Mesothelial cell of epicardium (in vitro differentiated cells): Measurements from ENCODE around the gene EMC10. TPM values are rescaled to one million over a fixed set of nuclear protein-coding genes. Genes with fewer than 3 reads are reported as not detected.
A peak's percentile ranks its signal among the peaks of the same experiment; 100 is the strongest.

ENCODE experiments used
- DNase-seq, 2 experiments: peaks; one replicate each; pipeline ENCODE4 v3.0.0; 2021; ENCODE audit warnings: low spot score in 2 of 2; ENCODE audit not compliant: unreplicated experiment in 2 of 2
- H3K27ac Mint-ChIP-seq: 2 replicates; pipeline ENCODE4 v1.8.0; 2021; ENCODE audit warnings: mixed read lengths
- H3K27me3 Mint-ChIP-seq: 2 replicates; pipeline ENCODE4 v1.8.0; 2021; ENCODE audit warnings: low read depth, mixed read lengths
- H3K36me3 Mint-ChIP-seq: 2 replicates; pipeline ENCODE4 v1.8.0; 2021; ENCODE audit warnings: mixed read lengths
- H3K4me1 Mint-ChIP-seq: 2 replicates; pipeline ENCODE4 v1.8.0; 2021; ENCODE audit warnings: mixed read lengths
- H3K4me3 Mint-ChIP-seq: 2 replicates; pipeline ENCODE4 v1.8.0; 2021; ENCODE audit warnings: mild to moderate bottlenecking, moderate library complexity, mixed read lengths
- H3K9me3 Mint-ChIP-seq: 2 replicates; pipeline ENCODE4 v1.8.0; 2021; ENCODE audit warnings: mixed read lengths
- total RNA-seq: library from RNA; stranded (reverse); gene quantifications from 3 replicates; pipeline ENCODE4 v1.2.1, GENCODE V29; 2021
- TF ChIP-seq, protein P1 (sequence below): fragments of 200-600 bp; sonication (generic); IDR thresholded peaks from one replicate; pipeline ENCODE4 v1.5.0; 2021; ENCODE audit warnings: antibody characterized with exemption; ENCODE audit not compliant: unreplicated experiment

The EMC10 gene
- total RNA-seq, 1 donor from 2014 or later, result 176 TPM

DNA sequence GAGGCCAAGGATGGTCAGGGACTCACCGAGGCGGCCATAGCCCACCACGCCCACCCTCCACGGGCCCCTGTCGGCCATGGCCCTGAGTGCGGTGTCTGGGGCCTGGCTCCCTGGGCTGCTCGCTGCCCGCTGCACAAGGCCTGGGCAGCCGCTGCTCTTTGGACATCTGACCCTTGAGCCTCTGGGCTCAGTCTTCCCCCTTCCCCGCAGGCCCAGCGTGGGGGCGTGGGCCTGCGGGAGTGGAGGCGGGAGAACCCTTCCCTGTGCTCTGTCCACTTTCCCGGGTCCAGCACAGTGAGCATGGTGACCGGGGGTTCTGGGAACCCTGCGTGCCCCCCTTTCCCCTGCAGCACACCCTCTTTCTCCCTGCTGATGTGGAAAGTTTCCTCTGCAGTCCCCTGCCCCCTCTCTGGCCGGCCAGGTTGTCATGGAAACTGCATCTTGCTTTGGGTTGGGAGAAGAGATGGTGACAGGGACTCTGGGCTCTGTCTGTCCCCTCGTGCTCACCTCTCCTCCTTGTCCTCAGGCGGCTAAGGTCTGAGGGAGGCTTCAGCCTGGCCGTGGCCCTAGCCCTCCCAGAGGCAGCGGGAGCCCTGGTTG lies 37.5 kb downstream of the EMC10 start, which contains the start of gene ASPDH:
TSS of gene ASPDH (minus strand) at position 168 of the 600 bp plus-strand sequence. CDS start at position 78, 90 bp downstream.
- Mint-ChIP-seq H3K27ac (no peak within 1 kb of the TSS), H3K4me3 (peak within 1 kb of the TSS; percentile 46), H3K27me3 (no peaks in the 10 kb centered on the region), H3K9me3 (no peaks in the 10 kb centered on the region), H3K4me1 (peaks cover 10% of the 10 kb centered on the region), H3K36me3 (no peaks in the 10 kb centered on the region)
- DNase-seq, result no peak
- TF ChIP-seq, protein P1, sequence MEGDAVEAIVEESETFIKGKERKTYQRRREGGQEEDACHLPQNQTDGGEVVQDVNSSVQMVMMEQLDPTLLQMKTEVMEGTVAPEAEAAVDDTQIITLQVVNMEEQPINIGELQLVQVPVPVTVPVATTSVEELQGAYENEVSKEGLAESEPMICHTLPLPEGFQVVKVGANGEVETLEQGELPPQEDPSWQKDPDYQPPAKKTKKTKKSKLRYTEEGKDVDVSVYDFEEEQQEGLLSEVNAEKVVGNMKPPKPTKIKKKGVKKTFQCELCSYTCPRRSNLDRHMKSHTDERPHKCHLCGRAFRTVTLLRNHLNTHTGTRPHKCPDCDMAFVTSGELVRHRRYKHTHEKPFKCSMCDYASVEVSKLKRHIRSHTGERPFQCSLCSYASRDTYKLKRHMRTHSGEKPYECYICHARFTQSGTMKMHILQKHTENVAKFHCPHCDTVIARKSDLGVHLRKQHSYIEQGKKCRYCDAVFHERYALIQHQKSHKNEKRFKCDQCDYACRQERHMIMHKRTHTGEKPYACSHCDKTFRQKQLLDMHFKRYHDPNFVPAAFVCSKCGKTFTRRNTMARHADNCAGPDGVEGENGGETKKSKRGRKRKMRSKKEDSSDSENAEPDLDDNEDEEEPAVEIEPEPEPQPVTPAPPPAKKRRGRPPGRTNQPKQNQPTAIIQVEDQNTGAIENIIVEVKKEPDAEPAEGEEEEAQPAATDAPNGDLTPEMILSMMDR, result no peak

DNA sequence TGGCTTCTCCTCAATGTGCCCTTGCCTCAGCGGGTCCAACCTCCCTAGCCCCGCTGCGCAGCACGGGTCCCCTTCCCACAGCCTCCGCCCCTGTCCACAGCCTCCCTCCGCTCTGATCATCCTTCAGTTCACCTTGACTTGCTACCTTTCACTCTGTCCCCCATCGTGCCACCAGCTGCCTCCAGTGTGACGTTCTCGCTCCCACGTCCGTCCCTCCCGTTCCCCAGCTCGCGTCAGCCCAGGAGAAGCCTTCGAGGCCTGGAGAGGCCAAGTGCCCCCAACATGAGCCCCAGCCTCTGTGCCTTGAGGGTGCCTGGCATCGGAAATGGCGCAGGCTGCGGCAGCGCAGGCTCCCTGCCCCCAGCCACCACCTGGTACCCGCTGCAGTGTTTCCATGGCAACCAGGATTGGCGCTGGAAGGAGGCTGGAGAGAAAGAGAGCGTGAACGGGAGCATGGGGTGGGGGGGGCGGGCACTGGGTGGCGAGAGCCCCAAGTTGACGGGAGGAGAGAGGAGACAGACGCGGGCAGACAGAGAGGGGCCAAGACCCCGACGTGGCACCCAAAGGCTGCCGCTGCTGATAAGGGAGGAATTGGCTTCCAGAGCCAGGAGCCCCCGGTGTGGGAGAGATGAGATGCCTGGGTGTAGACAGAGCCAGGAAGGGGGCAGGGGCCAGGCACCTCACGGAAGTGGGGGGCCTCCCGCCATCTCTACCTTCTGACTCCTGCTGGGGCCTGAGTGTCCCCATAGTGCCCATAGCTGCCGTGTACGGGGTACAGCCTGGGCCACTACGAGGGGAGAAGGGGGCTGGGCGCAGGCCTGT lies 38.2 kb downstream of the EMC10 start:
- Mint-ChIP-seq H3K27me3 (no peaks in the 10 kb centered on the region), H3K36me3 (no peaks in the 10 kb centered on the region), H3K9me3 (no peaks in the 10 kb centered on the region), H3K4me3 (no peak overlapping the region), H3K4me1 (peaks cover 10% of the 10 kb centered on the region), H3K27ac (no peak overlapping the region)
- no peak for DNase-seq
- TF ChIP-seq, protein P1, result no peak

DNA sequence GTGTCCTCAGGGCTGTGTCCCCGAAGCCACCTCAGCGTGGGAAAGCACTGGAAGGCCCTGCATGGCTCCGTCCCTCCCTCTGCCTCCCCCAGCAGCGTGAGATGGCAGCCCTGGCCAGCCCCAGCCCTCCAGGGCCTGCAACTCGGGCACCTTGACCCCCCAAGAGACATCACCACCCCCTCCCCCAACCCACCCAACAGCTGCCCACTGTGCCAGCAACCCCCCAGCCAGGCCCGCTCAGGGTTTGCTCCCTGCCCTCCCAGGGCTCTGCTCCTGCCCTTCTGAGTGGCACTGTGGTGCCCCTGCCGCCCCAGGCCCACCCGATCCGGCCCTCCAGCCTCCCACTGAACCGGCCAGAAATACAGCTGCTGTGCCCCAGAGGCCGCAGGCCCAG lies 38.9 kb downstream of the EMC10 start:
- no peak for DNase-seq
- H3K9me3 Mint-ChIP-seq, result no peaks in the 10 kb centered on the region
- no peaks in the 10 kb centered on the region for H3K36me3 Mint-ChIP-seq
- peaks cover 10% of the 10 kb centered on the region for H3K4me1 Mint-ChIP-seq
- no peak overlapping the region for H3K4me3 Mint-ChIP-seq
- no peak overlapping the region for H3K27ac Mint-ChIP-seq
- H3K27me3 Mint-ChIP-seq, result no peaks in the 10 kb centered on the region
- TF ChIP-seq, protein P1, result no peak

DNA sequence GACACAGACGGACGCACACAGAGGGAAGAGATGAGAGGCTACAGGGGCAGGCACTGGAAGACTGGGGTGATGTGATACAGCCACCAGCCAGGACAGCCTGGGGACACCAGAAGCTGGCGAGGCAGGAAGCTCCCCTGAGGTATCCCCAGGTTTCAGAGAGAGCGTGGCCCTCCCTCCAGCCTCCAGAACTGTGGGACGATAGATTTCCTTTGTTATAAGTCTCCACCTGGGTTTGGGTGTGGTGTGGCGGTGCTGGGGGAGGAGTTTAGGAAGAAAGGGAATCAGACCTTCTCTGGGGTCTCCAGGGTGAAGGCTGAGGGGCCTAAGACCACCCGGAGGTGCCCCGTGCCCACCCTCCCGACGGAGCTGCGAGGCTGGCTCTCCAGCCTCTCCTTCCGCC lies 40.1 kb downstream of the EMC10 start:
- H3K36me3 Mint-ChIP-seq, result no peaks in the 10 kb centered on the region
- H3K27ac Mint-ChIP-seq, result no peak overlapping the region
- no peaks in the 10 kb centered on the region for H3K9me3 Mint-ChIP-seq
- no peak overlapping the region for H3K4me3 Mint-ChIP-seq
- no peak for DNase-seq
- TF ChIP-seq, protein P1, result no peak
- peaks cover 4% of the 10 kb centered on the region for H3K4me1 Mint-ChIP-seq
- H3K27me3 Mint-ChIP-seq, result no peaks in the 10 kb centered on the region

DNA sequence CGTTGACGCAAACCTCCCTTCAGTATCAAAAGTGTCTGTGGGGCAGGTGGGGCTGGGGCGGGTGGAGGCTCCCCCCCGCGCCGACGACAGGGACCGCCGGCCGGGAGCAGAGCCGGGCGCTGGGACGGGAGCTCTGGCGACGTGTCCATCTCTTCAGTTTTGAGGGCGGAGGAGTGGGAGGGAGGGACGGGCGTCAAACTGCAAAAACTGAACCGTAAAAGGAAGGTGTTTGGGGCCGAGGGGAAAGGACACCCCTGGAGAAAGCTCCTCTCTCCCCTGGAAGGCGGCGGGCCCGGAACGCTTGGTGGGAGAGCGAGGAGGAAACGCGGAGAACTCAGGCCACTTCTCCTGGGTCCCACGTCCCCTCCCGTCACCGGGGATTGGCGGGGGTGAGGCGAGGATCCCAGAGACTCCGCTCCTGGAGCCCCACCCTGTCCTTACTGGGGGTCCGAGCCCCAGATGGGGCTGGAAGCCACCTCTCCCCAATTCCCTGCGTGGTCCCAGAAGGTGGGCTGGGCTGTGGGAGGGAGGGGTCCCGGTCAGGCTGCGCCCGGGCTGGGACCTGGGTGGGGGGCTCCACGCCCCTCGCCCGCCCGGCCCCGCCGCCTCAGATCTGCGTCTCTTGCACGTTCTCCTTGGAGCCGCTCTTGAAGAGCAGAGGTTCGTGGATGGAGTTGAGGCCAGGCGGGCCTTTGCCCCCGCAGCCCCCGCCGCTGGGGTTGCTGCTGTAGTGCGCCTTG lies 40.8 kb downstream of the EMC10 start:
- H3K9me3 Mint-ChIP-seq, result no peaks in the 10 kb centered on the region
- TF ChIP-seq, protein P1, result no peak
- H3K36me3 Mint-ChIP-seq, result no peaks in the 10 kb centered on the region
- H3K27ac Mint-ChIP-seq, result no peak overlapping the region
- DNase-seq, result no peak
- no peaks in the 10 kb centered on the region for H3K4me1 Mint-ChIP-seq
- no peak overlapping the region for H3K4me3 Mint-ChIP-seq
- no peaks in the 10 kb centered on the region for H3K27me3 Mint-ChIP-seq
